Measurements from ENCODE around the gene COL4A4. TPM values are rescaled to one million over a fixed set of nuclear protein-coding genes. Genes with fewer than 3 reads are reported as not detected.

COL4A4 gene
- total and polyA plus RNA-seq, 2 of the 4 experiments (the other 2 are of a cell fraction) = 0.02 TPM; not detected in 1

DNA sequence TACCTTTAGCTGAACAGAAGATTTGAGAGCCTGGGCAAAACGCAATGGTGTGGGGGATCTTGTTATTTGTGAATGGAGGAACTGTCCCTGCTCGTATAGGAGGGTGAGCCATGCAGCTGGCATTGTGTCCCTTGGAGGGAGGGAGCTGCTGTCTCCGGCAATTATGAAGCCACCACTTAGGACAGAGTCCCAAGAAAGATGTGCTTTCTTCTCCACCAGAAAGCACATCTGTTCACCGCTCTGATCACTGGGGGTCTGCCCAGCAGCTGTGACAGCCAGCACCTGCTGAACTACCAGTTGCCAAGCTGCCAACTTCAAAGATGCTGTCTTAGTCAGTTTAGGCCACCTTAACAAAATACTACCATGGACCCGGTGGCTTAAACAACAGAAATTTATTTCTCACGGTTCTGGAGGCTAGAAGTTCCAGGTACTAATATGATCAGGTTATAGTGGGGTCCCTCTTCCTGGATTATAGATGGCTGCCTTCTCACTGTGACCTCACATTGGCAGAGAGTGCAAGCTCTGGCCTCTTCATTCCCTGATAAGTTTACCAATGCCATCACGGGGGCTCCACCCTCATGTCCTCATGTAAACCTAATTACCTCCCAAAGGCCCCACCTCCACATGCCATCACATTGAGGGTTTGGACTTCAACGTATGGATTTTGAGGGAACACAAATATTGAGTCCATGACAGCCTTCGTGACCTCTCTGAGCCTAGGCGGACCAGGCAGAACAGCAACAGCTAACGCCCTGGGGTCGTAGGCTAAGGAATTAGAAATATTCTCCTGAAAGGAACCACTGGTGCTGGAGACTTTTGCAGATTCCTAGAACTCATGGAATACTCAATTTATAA is 179.9 kb downstream of the COL4A4 start:
- Histone ChIP-seq H2BK20ac (ENCODE audit: low read depth, low read length) (0 out of 2 replicates have a peak overlapping the region, but pooled peaks have one; percentile 14), H3K56ac (ENCODE audit: extremely low read depth, insufficient read depth, low read length) (no peak overlapping the region), H3K23ac (ENCODE audit: low read depth, low read length) (no peak overlapping the region), H2BK5ac (ENCODE audit: low read depth, low read length, poor library complexity, severe bottlenecking) (no peak overlapping the region), H3K4ac (ENCODE audit: low read depth, low read length) (peak overlapping the region; percentile 52; the same call in 1 of the 2 replicates), H3K79me1 (ENCODE audit: low read depth in 1 of 2, low read length in 2 of 2) (peaks cover 4 to 8% of the 10 kb centered on the region in 2 experiments; a peak in 2 of 4 replicates), H2AFZ (replicated peaks; ENCODE audit: low read length, poor library complexity) (no peak overlapping the region), H4K91ac (ENCODE audit: insufficient read depth, low read depth, low read length) (no peak overlapping the region), H3K18ac (ENCODE audit: low read depth, low read length) (no peak overlapping the region), H4K20me1 (ENCODE audit: insufficient read depth, low read length) (no peaks in the 10 kb centered on the region), H4K8ac (ENCODE audit: low read depth in 2 of 2, low read length in 2 of 2) (no peak overlapping the region), H3K27ac (ENCODE audit: insufficient read depth, low read length) (no peak overlapping the region), H3K4me2 (ENCODE audit: low read depth, low read length) (no peak overlapping the region), H3K9me3 (ENCODE audit: control insufficient read depth, insufficient read depth, low read length) (no peaks in the 10 kb centered on the region), H2AK9ac (replicated peaks; ENCODE audit: low read depth, low read length, poor library complexity) (no peak overlapping the region), H3K36me3 (ENCODE audit: control insufficient read depth, insufficient read depth, low read length) (no peaks in the 10 kb centered on the region), H3K9ac (ENCODE audit: low read depth, low read length) (no peak overlapping the region), H2BK15ac (ENCODE audit: low read depth, low read length) (no peak overlapping the region), H4K5ac (ENCODE audit: low read depth, low read length) (no peak overlapping the region), H3K14ac (replicated peaks; ENCODE audit: low read depth, low read length) (no peak overlapping the region), H3K4me1 (ENCODE audit: control insufficient read depth, insufficient read depth, low read length) (0 out of 2 replicates have a peak, but pooled peaks cover 4% of the 10 kb centered on the region), H3K9me1 (ENCODE audit: insufficient read depth, low read length) (no peaks in the 10 kb centered on the region), H2BK120ac (ENCODE audit: low read depth, low read length) (peak overlapping the region; percentile 18; the same call in 1 of the 2 replicates), H3K27me3 (ENCODE audit: control insufficient read depth, insufficient read depth, low read length) (no peaks in the 10 kb centered on the region), H3K4me3 (ENCODE audit: insufficient read depth, low read depth, low read length) (no peak overlapping the region), H2AK5ac (ENCODE audit: low read depth, low read length) (no peak overlapping the region)
- in situ Hi-C loops (cut with MboI; ENCODE audit: low sequenced_read_pairs) = loop anchor here (10.0 to 25.0 kb wide), 3 partner anchors 797 to 1319 kb away; no protein-coding TSS in a partner anchor
- 83% methylated on average over 1 of the region's 12 CpGs; no CpG with 5 or more reads in 1 of the 2 experiments for WGBS, 2 experiments (ENCODE audit: extremely low coverage in 2 of 2, insufficient read length in 1 of 2)
- no peak for ATAC-seq (ENCODE audit: low read depth)
- intact Hi-C loops (cut with micrococcal nuclease) = loop anchor here (2.0 to 10.0 kb wide), 2 partner anchors 185 to 799 kb away; partner anchors contain the start of gene IRS1
- POLR2A ChIA-PET (ENCODE audit: unreplicated experiment) = interaction anchor here (0.5 kb wide), 1 partner anchor 799 kb away, joined by 3 read pairs; no protein-coding TSS in a partner anchor
- dilution Hi-C loops (cut with HindIII; ENCODE audit: low sequenced_read_pairs, unreplicated experiment) = no loop called here
- no peak for DNase-seq
- no TSS peak for BruUV-seq (replicated peaks)
- CTCF ChIA-PET = interaction anchor here (1.3 kb wide), 1 partner anchor 182 kb away, joined by 3 read pairs; no protein-coding TSS in a partner anchor
- no peak for TF ChIP-seq RAD21 (IDR thresholded peaks at IDR 0.05; ENCODE audit: low read length)
- no peak for TF ChIP-seq ELK1 (IDR thresholded peaks at IDR 0.05; ENCODE audit: borderline replicate concordance, low read depth, low read length)
- no peak for TF ChIP-seq CEBPB (IDR thresholded peaks at IDR 0.05; ENCODE audit: low read depth, low read length)
- TF ChIP-seq MAZ (IDR thresholded peaks at IDR 0.05; ENCODE audit: borderline replicate concordance, low read depth, low read length) = no peak
- TF ChIP-seq, protein P1, sequence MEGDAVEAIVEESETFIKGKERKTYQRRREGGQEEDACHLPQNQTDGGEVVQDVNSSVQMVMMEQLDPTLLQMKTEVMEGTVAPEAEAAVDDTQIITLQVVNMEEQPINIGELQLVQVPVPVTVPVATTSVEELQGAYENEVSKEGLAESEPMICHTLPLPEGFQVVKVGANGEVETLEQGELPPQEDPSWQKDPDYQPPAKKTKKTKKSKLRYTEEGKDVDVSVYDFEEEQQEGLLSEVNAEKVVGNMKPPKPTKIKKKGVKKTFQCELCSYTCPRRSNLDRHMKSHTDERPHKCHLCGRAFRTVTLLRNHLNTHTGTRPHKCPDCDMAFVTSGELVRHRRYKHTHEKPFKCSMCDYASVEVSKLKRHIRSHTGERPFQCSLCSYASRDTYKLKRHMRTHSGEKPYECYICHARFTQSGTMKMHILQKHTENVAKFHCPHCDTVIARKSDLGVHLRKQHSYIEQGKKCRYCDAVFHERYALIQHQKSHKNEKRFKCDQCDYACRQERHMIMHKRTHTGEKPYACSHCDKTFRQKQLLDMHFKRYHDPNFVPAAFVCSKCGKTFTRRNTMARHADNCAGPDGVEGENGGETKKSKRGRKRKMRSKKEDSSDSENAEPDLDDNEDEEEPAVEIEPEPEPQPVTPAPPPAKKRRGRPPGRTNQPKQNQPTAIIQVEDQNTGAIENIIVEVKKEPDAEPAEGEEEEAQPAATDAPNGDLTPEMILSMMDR (conservative IDR thresholded peaks at IDR 0.05; ENCODE audit: low read depth, low read length) = no peak
- TF ChIP-seq SMC3 (IDR thresholded peaks at IDR 0.05; ENCODE audit: low read depth, low read length) = no peak
- no peak for TF ChIP-seq MAFK (IDR thresholded peaks at IDR 0.05; ENCODE audit: low read depth, low read length)
- no peak for TF ChIP-seq RFX5 (IDR thresholded peaks at IDR 0.05; ENCODE audit: low read depth, low read length)
- TF ChIP-seq POLR2A (IDR thresholded peaks at IDR 0.05; ENCODE audit: low read depth, low read length) = no peak
- TF ChIP-seq NFE2L2 (IDR thresholded peaks at IDR 0.05; ENCODE audit: low read depth, low read length) = no peak
- no peak for TF ChIP-seq RCOR1 (IDR thresholded peaks at IDR 0.05; ENCODE audit: insufficient replicate concordance, low read length)
- no peak for TF ChIP-seq MXI1 (IDR thresholded peaks at IDR 0.05; ENCODE audit: borderline replicate concordance, low read depth, low read length)
- no peak for TF ChIP-seq BHLHE40 (IDR thresholded peaks at IDR 0.05; ENCODE audit: low read depth, low read length)
- TF ChIP-seq FOS (IDR thresholded peaks at IDR 0.05; ENCODE audit: low read depth, low read length) = no peak
- no peak for TF ChIP-seq CHD1 (IDR thresholded peaks at IDR 0.05; ENCODE audit: low read depth, low read length)
